ENCODE measurements around the gene KAT6B. TPM values are rescaled to one million over a fixed set of nuclear protein-coding genes. Genes with fewer than 3 reads are reported as not detected.

KAT6B gene
- total and polyA plus RNA-seq, 2 of the 8 experiments (the other 6 are each of a cell fraction or from before 2014, with no cell fraction given) = 7.3 to 30.8 TPM

- Histone ChIP-seq H3K79me1 (ENCODE audit: low read depth, low read length) (no peaks in the 10 kb centered on the region; the same call in none of the 2 replicates), H3K4me2 (ENCODE audit: insufficient read depth in 1 of 2, low read depth in 2 of 2, low read length in 2 of 2) (no peak overlapping the region), H2BK12ac (ENCODE audit: low read depth, low read length) (no peak overlapping the region), H2AFZ (ENCODE audit: low read length) (no peak overlapping the region), H2BK20ac (ENCODE audit: low read length) (no peak overlapping the region), H3K27ac (ENCODE audit: low read depth, low read length) (no peak overlapping the region), H3K4ac (replicated peaks; ENCODE audit: insufficient read length, low read depth, low read length) (no peak overlapping the region), H4K5ac (ENCODE audit: insufficient read length, low read depth, low read length) (no peak overlapping the region), H4K20me1 (replicated peaks in 1 of 2; ENCODE audit: control insufficient read depth in 1 of 2, insufficient read depth in 2 of 2, low read length in 2 of 2) (no peaks in the 10 kb centered on the region), H3K79me2 (ENCODE audit: control insufficient read depth in 1 of 2, insufficient read depth in 2 of 2, low read length in 2 of 2) (peaks cover 3 to 31% of the 10 kb centered on the region in 2 experiments; a peak in 2 of 4 replicates), H2BK120ac (replicated peaks; ENCODE audit: low read depth, low read length) (no peak overlapping the region), H2BK15ac (ENCODE audit: low read length) (no peak overlapping the region), H3K27me3 (replicated peaks in 1 of 4; ENCODE audit: control insufficient read depth in 3 of 4, extremely low read depth in 1 of 4, insufficient read depth in 3 of 4, low read length in 3 of 4) (no peaks in the 10 kb centered on the region), H2AK5ac (ENCODE audit: low read depth, low read length) (no peak overlapping the region), H4K91ac (replicated peaks; ENCODE audit: insufficient read length, low read length) (no peak overlapping the region), H3K56ac (replicated peaks; ENCODE audit: insufficient read length, low read depth, low read length) (no peak overlapping the region), H3K9ac (replicated peaks in 1 of 4; ENCODE audit: extremely low read depth in 1 of 4, low read depth in 3 of 4, low read length in 3 of 4) (no peak overlapping the region), H3K23me2 (ENCODE audit: low read depth, low read length) (no peaks in the 10 kb centered on the region), H2BK5ac (ENCODE audit: low read depth, low read length) (no peak overlapping the region), H3K4me3 (ENCODE audit: extremely low read depth in 1 of 4, insufficient read depth in 2 of 4, low read depth in 3 of 4, low read length in 4 of 4) (no peak overlapping the region), H3K23ac (ENCODE audit: insufficient read length) (no peak overlapping the region), H3K9me3 (ENCODE audit: insufficient read depth in 2 of 2, low read depth in 1 of 2, low read length in 1 of 2) (no peaks in the 10 kb centered on the region), H4K8ac (ENCODE audit: extremely low read depth, insufficient read depth, low read length) (no peak overlapping the region), H3K18ac (ENCODE audit: extremely low read depth, low read length) (no peak overlapping the region), H3K4me1 (replicated peaks in 1 of 4; ENCODE audit: control insufficient read depth in 3 of 4, insufficient read depth in 4 of 4, low read length in 3 of 4) (no peaks in the 10 kb centered on the region), H3K14ac (ENCODE audit: insufficient read length) (no peak overlapping the region), H3K36me3 (ENCODE audit: control insufficient read depth in 2 of 4, insufficient read depth in 4 of 4, low read length in 3 of 4) (no peaks in the 10 kb centered on the region)
- POLR2A ChIA-PET (ENCODE audit: partially characterized antibody) = no interaction called here
- FAIRE-seq = no peak
- 93% methylated on average over 3 of the region's 3 CpGs; no CpG with 5 or more reads in 1 of the 2 experiments for WGBS, 2 experiments (ENCODE audit: extremely low coverage in 1 of 2, insufficient coverage in 1 of 2, insufficient read length in 1 of 2, insufficient replicate concordance in 2 of 2, low coverage in 1 of 2, low lambda C conversion rate in 2 of 2, missing lambda C conversion rate in 1 of 2)
- CTCF ChIA-PET (ENCODE audit: partially characterized antibody) = interaction anchor here (0.9 to 1.8 kb wide), 3 partner anchors 8 to 223 kb away, joined by 3 to 5 read pairs (median 3); no protein-coding TSS in a partner anchor
- TF ChIP-seq JUN (IDR thresholded peaks at IDR 0.05; ENCODE audit: low read depth, low read length) = no peak
- TF ChIP-seq USF2 (IDR thresholded peaks at IDR 0.05; ENCODE audit: low read length) = no peak
- no peak for TF ChIP-seq TCF12 (IDR thresholded peaks at IDR 0.05; ENCODE audit: low read depth, low read length)
- no peak for DNase-seq (ENCODE audit: low read depth in 1 of 2, low spot score in 2 of 2)
Observed at GRCh38 chr10:74880041-74880440, 53.6 kb downstream of the KAT6B start.

Data from H1 (cell line).